GM11168 (cell line): Measurements from ENCODE around the gene PPP3R1.
"Not testable (repeated sequence)": the region's sequence is repeated elsewhere in the genome, so short reads cannot be mapped to it uniquely, and the experiment has no call there.

Experiments used
- in situ Hi-C: fragments of 300-500 bp; cut with MboI; formaldehyde crosslinking; loops from one replicate; pipeline ENCODE4 v1.12.0; 2022; ENCODE audit warnings: low sequenced_read_pairs; ENCODE audit not compliant: unreplicated experiment

The PPP3R1 gene

GRCh38 chr2:68193787-68194372, 58.5 kb downstream of the PPP3R1 start:
- in situ Hi-C loops, result loop anchor here (10.0 kb wide), 1 partner anchor 251 kb away; no protein-coding TSS in a partner anchor

GRCh38 chr2:68193144-68193543, 59.2 kb downstream of the PPP3R1 start:
- in situ Hi-C loops, result loop anchor here (10.0 kb wide), 1 partner anchor 252 kb away; no protein-coding TSS in a partner anchor

- in situ Hi-C loops, result loop anchor here (10.0 kb wide), 1 partner anchor 254 kb away; no protein-coding TSS in a partner anchor
Measured at GRCh38 chr2:68190991-68191731, 61.2 kb downstream of the PPP3R1 start.

GRCh38 chr2:68189991-68190784, 62.1 kb downstream of the PPP3R1 start:
- in situ Hi-C loops, result loop anchor here (10.0 kb wide), 1 partner anchor 255 kb away; no protein-coding TSS in a partner anchor

GRCh38 chr2:68188831-68189230, 63.5 kb downstream of the PPP3R1 start:
- in situ Hi-C loops, result no loop called here

GRCh38 chr2:68187329-68187728, 65.0 kb downstream of the PPP3R1 start:
- in situ Hi-C loops, result no loop called here

GRCh38 chr2:68185541-68186164, 66.7 kb downstream of the PPP3R1 start:
- in situ Hi-C loops, result no loop called here

GRCh38 chr2:68182902-68183301, 69.4 kb downstream of the PPP3R1 start:
- in situ Hi-C loops, result no loop called here

- in situ Hi-C loops, result no loop called here
Measured at GRCh38 chr2:68178954-68179627, 73.2 kb downstream of the PPP3R1 start.

- in situ Hi-C loops, result no loop called here
Measured at GRCh38 chr2:68178432-68178831, 73.9 kb downstream of the PPP3R1 start.

- in situ Hi-C loops, result no loop called here
Measured at GRCh38 chr2:68177541-68177940, 74.8 kb downstream of the PPP3R1 start.

GRCh38 chr2:68176657-68177056, 75.7 kb downstream of the PPP3R1 start:
- in situ Hi-C loops, result no loop called here

- in situ Hi-C loops, result not testable (repeated sequence)
Measured at GRCh38 chr2:68175210-68175609, 77.1 kb downstream of the PPP3R1 start.

GRCh38 chr2:68172990-68173700, 79.2 kb downstream of the PPP3R1 start:
- in situ Hi-C loops, result no loop called here

GRCh38 chr2:68172521-68172920, 79.8 kb downstream of the PPP3R1 start:
- in situ Hi-C loops, result no loop called here

GRCh38 chr2:68171684-68172083, 80.6 kb downstream of the PPP3R1 start:
- in situ Hi-C loops, result no loop called here

- in situ Hi-C loops, result no loop called here
Measured at GRCh38 chr2:68171146-68171545, 81.2 kb downstream of the PPP3R1 start.

GRCh38 chr2:68169308-68169707, 83.0 kb downstream of the PPP3R1 start:
- in situ Hi-C loops, result no loop called here

- in situ Hi-C loops, result no loop called here
Measured at GRCh38 chr2:68167186-68167585, 85.1 kb downstream of the PPP3R1 start.
